Adrenal gland (tissue), 12 donors: ENCODE measurements around the gene ZNF804A. TPM values are rescaled to one million over a fixed set of nuclear protein-coding genes. Genes with fewer than 3 reads are reported as not detected.

ENCODE experiments used
- DNase-seq, 7 donors: peaks; one replicate each; pipeline ENCODE4 v3.0.0-alpha.2; 2019 to 2020
- H3K27ac ChIP-seq, 5 donors: fragments of 200-600 bp; sonication (generic) in 4 of 5; 1 replicate in 3 of 5; 2 replicates in 2 of 5; pipeline versions ENCODE4 v1.5.1 to v1.8.0; 2016 to 2020; ENCODE audit warnings: mild to moderate bottlenecking in 1 of 5
- H3K27me3 ChIP-seq: fragments of 200-600 bp; 2 replicates; pipeline ENCODE4 v1.8.0; 2021
- H3K36me3 ChIP-seq, 2 donors: fragments of 200-600 bp; replicated peaks in 1 of 2; 1 replicate in 1 of 2; 2 replicates in 1 of 2; pipeline versions ENCODE4 v1.5.1 to v1.8.0; 2018 to 2022
- H3K4me1 ChIP-seq, 2 donors: fragments of 200-600 bp; replicated peaks in 1 of 2; 1 replicate in 1 of 2; 2 replicates in 1 of 2; pipeline versions ENCODE4 v1.5.1 to v1.8.0; 2018 to 2021
- H3K4me3 ChIP-seq, 4 donors: fragments of 200-600 bp; sonication (generic) in 3 of 4; one replicate each; pipeline ENCODE4 v1.5.1; 2016 to 2018
- H3K9me3 ChIP-seq, 3 donors: fragments of 200-600 bp; sonication (generic) in 1 of 3; replicated peaks in 1 of 3; 1 replicate in 2 of 3; 2 replicates in 1 of 3; pipeline versions ENCODE4 v1.5.1 to v1.8.0; 2016 to 2021
- POLR2A ChIP-seq, 2 donors: fragments of 450-650 bp; IDR thresholded peaks; one replicate each; pipeline ENCODE4 v1.6.1; 2017; ENCODE audit warnings: antibody characterized with exemption in 2 of 2, mild to moderate bottlenecking in 2 of 2, moderate library complexity in 1 of 2
- WGBS, 4 donors: extraction: QIAGEN DNeasy Blood & Tissue Kit in 2 of 4; methylation state at CpG; one replicate each; pipeline versions ENCODE4 v1.1.5 to v1.1.7; 2013 to 2017; 5-methylcytosine and 5-hydroxymethylcytosine counted together
- intact Hi-C, 2 donors: fragments of 100-400 bp; cut with DNase I; formaldehyde crosslinking; loops; one replicate each; pipeline versions ENCODE4 v1.14.1 to v1.15.0; 2022 to 2023
- polyA plus RNA-seq, 3 donors: library from polyadenylated mRNA; stranded (reverse); fragments of 200-250 nt in 2 of 3; fragments of 350-450 nt in 1 of 3; fragmentation: Illumina TruSeq in 1 of 3; extraction: RNeasy Lipid Tissue Mini Kit (QIAGEN cat#74804) in 1 of 3; gene quantifications; one replicate each; pipeline ENCODE4 v1.2.3, GENCODE V29; 2013 to 2014
- total RNA-seq, 9 donors: library from RNA; depleted of rRNA in 4 of 9; stranded (reverse); fragments of >200 nt in 4 of 9; fragments of 120-200 nt in 1 of 9; fragmentation: NEBNext Ultra II Directional in 1 of 9; extraction: Animal tissue kit (Norgen Biotek cat#: 25700) in 1 of 9; gene quantifications; one replicate each; pipeline versions ENCODE4 v1.1.0 to v1.2.4, GENCODE V29; 2013 to 2023
- TF ChIP-seq, protein P1 (sequence below), 6 experiments: fragments of 450-650 bp in 4 of 6; fragments of 200-600 bp in 2 of 6; sonication (generic) in 1 of 6; IDR thresholded peaks; 1 replicate in 5 of 6; 2 replicates in 1 of 6; pipeline versions ENCODE4 v1.5.1 to v1.8.0; 2016 to 2021; ENCODE audit warnings: antibody characterized with exemption in 6 of 6, mild to moderate bottlenecking in 2 of 6, moderate library complexity in 1 of 6
- donor health status: healthy with polysubstance abuse.
- donor health status: Bipolar disorder and iron deficiency.
- donor health status: DM: yes; HTN: yes; CAD: no.
- donor health status: DM: no; HTN: no; CAD: no.
- donor health status: DM: no; HTN: no; CAD: no.
- donor health status: DM: yes; HTN: yes; CAD: no.

ZNF804A gene
- total and polyA plus RNA-seq, 12 donors, result 0.07 to 0.89 (median 0.14) TPM; not detected in 1

DNA sequence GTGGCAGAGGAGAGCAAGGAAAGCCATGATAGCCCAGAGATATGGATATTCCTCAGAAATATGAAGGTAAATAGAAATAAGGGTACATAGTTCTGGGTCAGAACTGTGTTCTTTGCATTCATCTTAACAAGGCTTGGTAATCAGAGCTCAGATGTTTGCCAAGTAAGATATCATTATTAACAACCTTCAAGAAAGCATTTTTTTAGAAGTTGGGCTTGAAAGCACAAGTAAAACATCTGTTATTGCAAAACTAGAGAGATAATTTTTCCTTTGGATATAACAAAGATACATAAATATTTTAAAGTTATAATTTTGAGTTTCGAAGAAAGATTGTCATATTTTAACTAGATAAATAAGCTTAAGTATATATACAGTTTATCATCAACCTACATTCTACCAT lies 171.4 kb downstream of the ZNF804A start:
- Histone ChIP-seq H3K27me3 (no peaks in the 10 kb centered on the region), H3K9me3 (no peaks in the 10 kb centered on the region), H3K36me3 (no peaks in the 10 kb centered on the region), H3K27ac (no peak overlapping the region), H3K4me1 (no peaks in the 10 kb centered on the region), H3K4me3 (no peak overlapping the region)
- intact Hi-C loops, result no loop called here
- no peak for DNase-seq
- WGBS, 4 donors, result 56 to 70% (median 61%) methylated on average over 1 of the region's 1 CpG
- TF ChIP-seq POLR2A (IDR thresholded peaks at IDR 0.05), result no peak
- TF ChIP-seq, protein P1, sequence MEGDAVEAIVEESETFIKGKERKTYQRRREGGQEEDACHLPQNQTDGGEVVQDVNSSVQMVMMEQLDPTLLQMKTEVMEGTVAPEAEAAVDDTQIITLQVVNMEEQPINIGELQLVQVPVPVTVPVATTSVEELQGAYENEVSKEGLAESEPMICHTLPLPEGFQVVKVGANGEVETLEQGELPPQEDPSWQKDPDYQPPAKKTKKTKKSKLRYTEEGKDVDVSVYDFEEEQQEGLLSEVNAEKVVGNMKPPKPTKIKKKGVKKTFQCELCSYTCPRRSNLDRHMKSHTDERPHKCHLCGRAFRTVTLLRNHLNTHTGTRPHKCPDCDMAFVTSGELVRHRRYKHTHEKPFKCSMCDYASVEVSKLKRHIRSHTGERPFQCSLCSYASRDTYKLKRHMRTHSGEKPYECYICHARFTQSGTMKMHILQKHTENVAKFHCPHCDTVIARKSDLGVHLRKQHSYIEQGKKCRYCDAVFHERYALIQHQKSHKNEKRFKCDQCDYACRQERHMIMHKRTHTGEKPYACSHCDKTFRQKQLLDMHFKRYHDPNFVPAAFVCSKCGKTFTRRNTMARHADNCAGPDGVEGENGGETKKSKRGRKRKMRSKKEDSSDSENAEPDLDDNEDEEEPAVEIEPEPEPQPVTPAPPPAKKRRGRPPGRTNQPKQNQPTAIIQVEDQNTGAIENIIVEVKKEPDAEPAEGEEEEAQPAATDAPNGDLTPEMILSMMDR (IDR thresholded peaks at IDR 0.05), result no peak

DNA sequence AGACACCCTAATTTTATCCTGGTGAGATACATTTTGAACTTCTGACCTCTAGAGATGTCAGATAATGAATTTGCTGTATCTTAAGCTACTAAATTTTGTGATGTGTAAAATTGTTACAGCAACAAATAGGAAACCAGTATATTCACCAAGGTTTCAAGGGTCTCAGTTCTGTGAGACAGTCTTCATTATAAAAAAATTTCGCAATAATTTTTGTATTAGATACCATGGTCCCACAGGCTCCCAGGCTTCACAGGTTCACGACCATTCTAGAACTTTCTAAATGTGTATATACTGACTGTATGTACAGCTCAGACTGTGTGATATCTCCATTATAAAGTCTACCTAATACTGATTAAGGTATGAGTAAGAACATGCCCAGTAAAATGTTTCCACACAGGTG lies 181.4 kb downstream of the ZNF804A start:
- intact Hi-C loops, result no loop called here
- Histone ChIP-seq H3K27ac (no peak overlapping the region), H3K27me3 (no peaks in the 10 kb centered on the region), H3K4me3 (no peak overlapping the region), H3K36me3 (no peaks in the 10 kb centered on the region), H3K4me1 (no peaks in the 10 kb centered on the region), H3K9me3 (no peaks in the 10 kb centered on the region)
- TF ChIP-seq, protein P1 (IDR thresholded peaks at IDR 0.05), result no peak
- TF ChIP-seq POLR2A (IDR thresholded peaks at IDR 0.05), result no peak
- DNase-seq, result no peak
- 75 to 96% (median 85%) methylated on average over 2 of the region's 2 CpGs for WGBS, 4 donors

DNA sequence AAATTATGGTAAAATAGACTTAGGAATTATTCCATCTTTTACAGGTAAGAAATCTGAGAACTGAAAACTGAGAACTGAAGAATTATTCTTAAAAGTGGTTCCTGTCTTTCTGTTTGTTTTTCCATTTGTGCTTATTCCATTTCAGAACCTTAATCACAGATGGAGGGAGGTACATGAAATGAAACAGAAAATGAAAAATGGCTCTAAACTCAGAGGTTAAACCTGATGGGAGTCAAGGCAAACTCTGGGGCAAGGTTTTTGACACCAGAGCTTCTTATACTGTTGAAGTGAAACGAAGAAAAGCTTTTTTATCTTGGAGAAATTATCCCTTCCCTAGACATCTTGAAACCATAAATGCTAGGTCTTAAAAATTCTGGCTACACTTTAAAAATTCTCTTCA lies 182.1 kb downstream of the ZNF804A start:
- Histone ChIP-seq H3K27me3 (no peaks in the 10 kb centered on the region), H3K9me3 (no peaks in the 10 kb centered on the region), H3K4me1 (no peaks in the 10 kb centered on the region), H3K27ac (no peak overlapping the region), H3K4me3 (no peak overlapping the region), H3K36me3 (no peaks in the 10 kb centered on the region)
- WGBS, 4 donors, result 36 to 53% (median 38%) methylated on average over 1 of the region's 1 CpG
- TF ChIP-seq POLR2A (IDR thresholded peaks at IDR 0.05), result no peak
- TF ChIP-seq, protein P1 (IDR thresholded peaks at IDR 0.05), result no peak
- intact Hi-C loops, result no loop called here
- no peak for DNase-seq

DNA sequence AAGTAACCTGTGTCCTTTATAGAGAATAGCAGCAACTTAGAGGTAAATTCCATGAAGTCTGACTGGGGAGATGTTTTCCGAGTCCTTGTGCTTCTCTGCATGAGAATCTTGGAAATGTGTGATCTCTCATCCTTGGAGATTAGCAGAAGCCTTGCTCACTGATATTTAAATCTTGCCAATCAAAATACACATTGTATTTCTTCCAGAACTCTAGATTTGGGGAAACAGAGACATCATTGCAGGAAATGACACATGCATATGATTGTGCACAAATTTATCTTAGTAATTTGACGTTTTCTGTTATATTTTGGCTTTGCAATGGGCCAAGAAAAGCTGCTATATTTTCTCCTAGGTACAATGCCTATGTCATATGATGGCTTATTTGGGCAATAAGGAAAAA lies 182.6 kb downstream of the ZNF804A start:
- H3K27me3 ChIP-seq, result no peaks in the 10 kb centered on the region
- H3K9me3 ChIP-seq, result no peaks in the 10 kb centered on the region
- no peaks in the 10 kb centered on the region for H3K36me3 ChIP-seq
- DNase-seq, result no peak
- no peak for TF ChIP-seq POLR2A (IDR thresholded peaks at IDR 0.05)
- TF ChIP-seq, protein P1 (IDR thresholded peaks at IDR 0.05), result no peak
- H3K27ac ChIP-seq, result no peak overlapping the region
- no peak overlapping the region for H3K4me3 ChIP-seq
- H3K4me1 ChIP-seq, result no peaks in the 10 kb centered on the region
- 47 to 61% (median 53%) methylated on average over 2 of the region's 2 CpGs for WGBS, 4 donors
- intact Hi-C loops, result no loop called here
